Peyer's patch (tissue), 4 donors: ENCODE results near the gene SLC9A8.

Experiments used
- POLR2A ChIP-seq, 2 donors: fragments of 450-650 bp; IDR thresholded peaks; one replicate each; pipeline ENCODE4 v1.5.1; 2017; ENCODE audit warnings: antibody characterized with exemption in 2 of 2, mild to moderate bottlenecking in 2 of 2, moderate library complexity in 2 of 2
- TF ChIP-seq, protein P1 (sequence below), 6 experiments: fragments of 450-650 bp in 4 of 6; fragments of 200-600 bp in 2 of 6; sonication (generic) in 1 of 6; IDR thresholded peaks; one replicate each; pipeline ENCODE4 v1.5.1; 2017 to 2019; ENCODE audit warnings: antibody characterized with exemption in 6 of 6, mild to moderate bottlenecking in 3 of 6, moderate library complexity in 1 of 6

DNA sequence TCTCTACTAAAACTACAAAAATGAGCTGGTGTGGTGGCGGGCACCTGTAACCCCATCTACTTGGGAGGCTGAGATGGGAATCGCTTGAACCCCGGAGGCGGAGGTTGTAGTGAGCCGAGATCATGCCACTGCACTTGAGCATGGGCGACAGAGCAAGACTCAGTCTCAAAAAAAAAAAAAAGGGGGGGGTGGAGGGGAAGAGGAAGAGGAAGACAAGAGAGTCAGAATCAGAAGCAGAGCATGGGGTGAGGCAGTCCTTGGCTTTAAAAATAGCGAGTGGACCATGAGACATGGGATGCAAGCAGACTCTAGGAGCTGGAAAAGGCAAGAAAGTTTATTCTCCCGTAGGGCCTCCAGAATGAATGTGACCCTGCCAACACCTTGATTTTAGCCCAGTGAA lies 3.9 kb upstream of the SLC9A8 start:
- TF ChIP-seq POLR2A (IDR thresholded peaks at IDR 0.05): no peak
- TF ChIP-seq, protein P1, sequence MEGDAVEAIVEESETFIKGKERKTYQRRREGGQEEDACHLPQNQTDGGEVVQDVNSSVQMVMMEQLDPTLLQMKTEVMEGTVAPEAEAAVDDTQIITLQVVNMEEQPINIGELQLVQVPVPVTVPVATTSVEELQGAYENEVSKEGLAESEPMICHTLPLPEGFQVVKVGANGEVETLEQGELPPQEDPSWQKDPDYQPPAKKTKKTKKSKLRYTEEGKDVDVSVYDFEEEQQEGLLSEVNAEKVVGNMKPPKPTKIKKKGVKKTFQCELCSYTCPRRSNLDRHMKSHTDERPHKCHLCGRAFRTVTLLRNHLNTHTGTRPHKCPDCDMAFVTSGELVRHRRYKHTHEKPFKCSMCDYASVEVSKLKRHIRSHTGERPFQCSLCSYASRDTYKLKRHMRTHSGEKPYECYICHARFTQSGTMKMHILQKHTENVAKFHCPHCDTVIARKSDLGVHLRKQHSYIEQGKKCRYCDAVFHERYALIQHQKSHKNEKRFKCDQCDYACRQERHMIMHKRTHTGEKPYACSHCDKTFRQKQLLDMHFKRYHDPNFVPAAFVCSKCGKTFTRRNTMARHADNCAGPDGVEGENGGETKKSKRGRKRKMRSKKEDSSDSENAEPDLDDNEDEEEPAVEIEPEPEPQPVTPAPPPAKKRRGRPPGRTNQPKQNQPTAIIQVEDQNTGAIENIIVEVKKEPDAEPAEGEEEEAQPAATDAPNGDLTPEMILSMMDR (IDR thresholded peaks at IDR 0.05): no peak
